CD4-positive, alpha-beta T cell (primary cell): Measurements from ENCODE around the gene GP1BA. TPM values are rescaled to one million over a fixed set of nuclear protein-coding genes. Genes with fewer than 3 reads are reported as not detected.
A peak's percentile ranks its signal among the peaks of the same experiment; 100 is the strongest.
"Not testable (repeated sequence)": the region's sequence is repeated elsewhere in the genome, so short reads cannot be mapped to it uniquely, and the experiment has no call there.

Experiments used
- ATAC-seq: fragments of 200-7000 bp; cut with Tn5 transposase; one replicate; pipeline ENCODE4 v1.10.0; 2022; ENCODE audit warnings: mild to moderate bottlenecking; ENCODE audit not compliant: poor library complexity
- CTCF ChIA-PET: fragments of 350-600 bp; sonication (Branson Sonifier 250); formaldehyde crosslinking; loops from one replicate; lab custom pipeline; 2021; ENCODE audit warnings: antibody characterized with exemption, inconsistent platforms; lab: Charles Lee
- POLR2A ChIA-PET: fragments of 350-600 bp; sonication (Branson Sonifier 250); formaldehyde crosslinking; loops from one replicate; lab custom pipeline; 2021; ENCODE audit warnings: antibody characterized with exemption, inconsistent platforms; lab: Charles Lee
- DNase-seq, 14 experiments: peaks; one replicate each; pipeline ENCODE4 v3.0.0-alpha.2; 2013 to 2020; ENCODE audit warnings: mixed read lengths in 2 of 14
- H3K27ac ChIP-seq, 2 donors: one replicate each; pipeline versions ENCODE4 v1.5.1 to v1.7.0; 2013; ENCODE audit warnings: low read length in 2 of 2, low read depth in 1 of 2, mild to moderate bottlenecking in 1 of 2
- H3K27me3 ChIP-seq, 2 experiments: 1 replicate in 1 of 2; 2 replicates in 1 of 2; pipeline versions ENCODE4 v1.6.1 to v1.7.0; 2013; ENCODE audit warnings: low read length in 2 of 2, control low read depth in 1 of 2, mild to moderate bottlenecking in 1 of 2, moderate library complexity in 1 of 2; ENCODE audit not compliant: insufficient read depth in 2 of 2, control insufficient read depth in 1 of 2
- H3K36me3 ChIP-seq: one replicate; pipeline ENCODE4 v1.6.1; 2013; ENCODE audit warnings: low read length, control low read depth; ENCODE audit not compliant: insufficient read depth
- H3K4me1 ChIP-seq: one replicate; pipeline ENCODE4 v1.6.1; 2013; ENCODE audit warnings: low read length, control low read depth; ENCODE audit not compliant: insufficient read depth
- H3K4me3 ChIP-seq: one replicate; pipeline ENCODE4 v1.5.1; 2013; ENCODE audit warnings: mild to moderate bottlenecking, low read length, moderate library complexity
- H3K9me3 ChIP-seq, 2 experiments: 1 replicate in 1 of 2; 2 replicates in 1 of 2; pipeline versions ENCODE4 v1.6.1 to v1.7.0; 2013; ENCODE audit warnings: low read length in 2 of 2, mild to moderate bottlenecking in 2 of 2, control low read depth in 1 of 2, moderate library complexity in 1 of 2; ENCODE audit not compliant: control insufficient read depth in 1 of 2, insufficient read depth in 1 of 2
- H3K27ac Mint-ChIP-seq: one replicate; pipeline ENCODE4 v1.8.0; 2020; ENCODE audit warnings: mixed read lengths
- H3K27me3 Mint-ChIP-seq: one replicate; pipeline ENCODE4 v1.8.0; 2021; ENCODE audit warnings: mixed read lengths
- H3K36me3 Mint-ChIP-seq: one replicate; pipeline ENCODE4 v1.8.0; 2021; ENCODE audit warnings: low read depth, mixed read lengths
- H3K4me1 Mint-ChIP-seq: one replicate; pipeline ENCODE4 v1.8.0; 2021; ENCODE audit warnings: low read depth, mixed read lengths
- H3K4me3 Mint-ChIP-seq: one replicate; pipeline ENCODE4 v1.8.0; 2020; ENCODE audit warnings: mild to moderate bottlenecking, mixed read lengths
- H3K9me3 Mint-ChIP-seq: one replicate; pipeline ENCODE4 v1.8.0; 2020; ENCODE audit warnings: mixed read lengths
- CTCF ChIP-seq: fragments of 200-600 bp; IDR thresholded peaks from one replicate; pipeline ENCODE4 v1.8.0; 2022; ENCODE audit warnings: antibody characterized with exemption, mild to moderate bottlenecking
- intact Hi-C, 2 experiments: fragments of 100-400 bp; cut with DNase I in 1 of 2; cut with micrococcal nuclease in 1 of 2; formaldehyde crosslinking; loops; one replicate each; pipeline versions ENCODE4 v1.15.1 to v1.9.0; 2023 to 2025; cut with DNase I, micrococcal nuclease
- total RNA-seq, 174 experiments: library from RNA in 2 of 174; stranded (reverse) in 2 of 174; gene quantifications; one replicate each; pipeline ENCODE4 v1.2.3 and lab custom pipeline; 2021 to 2026

GP1BA gene
- total RNA-seq, 2 experiments from 2014 or later: not detected

DNA sequence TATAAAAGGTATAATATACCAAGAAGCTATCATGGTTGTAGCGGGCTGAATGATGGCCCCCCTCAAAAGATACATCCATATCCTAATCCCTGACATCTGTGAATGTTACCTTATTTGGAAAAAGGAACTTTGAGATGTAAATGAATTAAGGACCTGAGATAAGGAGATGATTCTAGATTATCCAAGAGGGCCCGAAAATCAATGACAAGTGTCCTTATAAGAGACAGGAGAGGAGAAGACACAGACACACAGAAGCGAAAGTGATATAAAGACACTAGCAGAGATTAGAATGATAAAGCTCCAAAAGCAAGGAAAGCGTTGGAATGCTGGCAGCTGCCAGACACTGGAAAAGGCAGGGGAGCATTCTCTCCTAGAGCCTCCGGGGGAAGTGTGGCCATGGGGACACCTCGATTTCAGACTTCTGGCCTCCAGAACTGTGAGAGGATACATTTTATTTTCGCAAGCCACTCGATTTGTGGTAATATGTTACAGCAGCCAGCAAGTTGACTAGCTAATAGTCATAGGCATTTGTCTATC, 12.5 kb upstream of the GP1BA start:
- CTCF ChIA-PET: no interaction called here
- no peak overlapping the region for H3K4me3 Mint-ChIP-seq

GRCh38 chr17:4920351-4921048, 11.6 kb upstream of the GP1BA start:
- no peaks in the 10 kb centered on the region for H3K4me1 ChIP-seq
- Mint-ChIP-seq H3K9me3 (no peaks in the 10 kb centered on the region), H3K27ac (no peak overlapping the region), H3K27me3 (no peaks in the 10 kb centered on the region), H3K4me3 (no peak overlapping the region), H3K36me3 (no peaks in the 10 kb centered on the region), H3K4me1 (peaks cover 4% of the 10 kb centered on the region)
- TF ChIP-seq CTCF: no peak
- H3K27ac ChIP-seq: no peak overlapping the region
- ATAC-seq: no peak
- intact Hi-C loops: no loop called here
- H3K27me3 ChIP-seq: no peaks in the 10 kb centered on the region
- ChIA-PET POLR2A (no interaction called here), CTCF (no interaction called here)
- H3K36me3 ChIP-seq: no peaks in the 10 kb centered on the region
- no peak overlapping the region for H3K4me3 ChIP-seq
- DNase-seq: peak in 2 of 14 experiments; percentile 42 to 45
- H3K9me3 ChIP-seq: no peaks in the 10 kb centered on the region

More for the DNA sequence above, 12.5 kb upstream of the GP1BA start:
- Mint-ChIP-seq H3K36me3 (no peaks in the 10 kb centered on the region), H3K27ac (no peak overlapping the region), H3K27me3 (no peaks in the 10 kb centered on the region), H3K4me1 (peaks cover 4% of the 10 kb centered on the region), H3K9me3 (no peaks in the 10 kb centered on the region)
- intact Hi-C loops: no loop called here
- Histone ChIP-seq H3K4me3 (no peak overlapping the region), H3K9me3 (no peaks in the 10 kb centered on the region), H3K36me3 (no peaks in the 10 kb centered on the region), H3K4me1 (no peaks in the 10 kb centered on the region), H3K27ac (no peak overlapping the region), H3K27me3 (no peaks in the 10 kb centered on the region)
- DNase-seq (no peak), ATAC-seq (no peak)
- no peak for TF ChIP-seq CTCF
- POLR2A ChIA-PET: no interaction called here

DNA sequence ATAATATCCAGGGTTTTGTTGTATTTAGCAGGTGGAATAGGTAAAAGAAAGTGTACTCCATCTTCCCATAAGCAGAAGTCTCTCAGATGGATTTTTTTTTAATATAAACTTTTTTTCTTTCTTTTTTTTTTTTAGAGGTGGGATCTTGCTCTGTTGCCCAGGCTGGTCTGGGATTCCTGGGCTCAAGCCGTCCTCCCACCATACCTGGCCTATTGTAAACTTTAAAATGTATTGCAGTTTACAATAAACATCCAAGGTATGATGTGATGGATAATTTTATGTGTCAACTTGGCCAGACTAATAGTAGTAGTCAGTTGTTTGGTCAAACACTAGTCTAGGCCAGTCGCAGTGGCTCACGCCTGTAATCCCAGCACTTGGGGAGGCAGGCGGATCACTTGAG, 10.8 kb upstream of the GP1BA start:
- Histone ChIP-seq H3K4me3 (no peak overlapping the region), H3K36me3 (no peaks in the 10 kb centered on the region), H3K27me3 (no peaks in the 10 kb centered on the region), H3K9me3 (no peaks in the 10 kb centered on the region), H3K27ac (no peak overlapping the region), H3K4me1 (no peaks in the 10 kb centered on the region)
- Mint-ChIP-seq H3K27me3 (no peaks in the 10 kb centered on the region), H3K9me3 (no peaks in the 10 kb centered on the region), H3K4me3 (no peak overlapping the region), H3K27ac (no peak overlapping the region), H3K4me1 (peaks cover 4% of the 10 kb centered on the region), H3K36me3 (no peaks in the 10 kb centered on the region)
- ATAC-seq: no peak
- POLR2A ChIA-PET: no interaction called here
- no peak for DNase-seq
- intact Hi-C loops: no loop called here
- CTCF ChIA-PET: no interaction called here
- no peak for TF ChIP-seq CTCF

DNA sequence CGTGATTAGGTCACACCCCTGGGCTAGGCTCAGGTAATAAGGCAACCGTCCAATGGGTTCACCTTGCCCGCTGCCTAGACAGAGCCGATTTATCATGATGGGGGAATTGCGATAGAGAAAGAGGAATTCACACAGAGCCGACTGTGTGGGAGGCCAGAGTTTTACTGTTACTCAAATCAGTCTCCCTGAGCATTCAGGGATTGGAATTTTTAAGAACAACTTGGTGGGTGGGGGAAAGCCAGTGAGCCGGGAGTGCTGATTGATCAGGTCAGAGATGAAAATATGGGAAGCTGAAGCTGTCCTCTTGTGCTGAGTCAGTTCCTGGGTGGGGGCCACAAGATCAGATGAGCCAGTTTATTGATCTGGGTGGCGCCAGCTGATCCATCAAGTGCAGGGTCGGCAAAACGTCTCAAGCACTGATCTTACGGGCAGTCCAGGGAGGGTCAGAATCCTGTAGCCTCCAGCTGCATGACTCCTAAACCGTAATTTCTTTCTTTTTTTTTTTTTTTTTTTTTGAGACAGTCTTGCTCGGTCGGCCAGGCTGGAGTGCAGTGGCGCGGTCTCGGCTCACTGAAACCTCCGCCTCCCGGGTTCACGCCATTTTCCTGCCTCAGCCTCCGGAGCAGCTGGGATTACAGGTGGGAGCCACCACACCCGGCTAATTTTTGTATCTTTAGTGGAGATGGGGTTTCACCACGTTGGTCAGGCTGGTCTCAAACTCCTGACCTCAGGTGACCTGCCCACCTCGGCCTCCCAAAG, 5.3 kb upstream of the GP1BA start:
- intact Hi-C loops, H3K27ac ChIP-seq, H3K36me3 ChIP-seq, H3K9me3 Mint-ChIP-seq, H3K27me3 Mint-ChIP-seq, DNase-seq, H3K9me3 ChIP-seq, ATAC-seq, H3K4me3 Mint-ChIP-seq, H3K4me1 Mint-ChIP-seq, CTCF ChIA-PET, H3K4me3 ChIP-seq, H3K27ac Mint-ChIP-seq, H3K27me3 ChIP-seq, H3K4me1 ChIP-seq: not testable (repeated sequence)
- H3K36me3 Mint-ChIP-seq: peaks cover 14% of the 10 kb centered on the region
- POLR2A ChIA-PET: interaction anchor here (0.8 kb wide), 1 partner anchor 41 kb away, joined by 3 read pairs; the partner anchor contains the start of gene SPAG7
